ENCODE measurements around the gene KIAA0753.

GRCh38 chr17:6560496-6560895 is 80.0 kb downstream of the KIAA0753 start:
- no peak for TF ChIP-seq CTCF (IDR thresholded peaks at IDR 0.05 in 2 of 3, conservative IDR thresholded peaks at IDR 0.05 in 1 of 3; ENCODE audit: borderline replicate concordance in 1 of 3, insufficient read depth in 1 of 3, low read depth in 2 of 3, low read length in 2 of 3)
- no peak for TF ChIP-seq POLR2A (IDR thresholded peaks at IDR 0.05; ENCODE audit: borderline replicate concordance, extremely low read depth, insufficient read depth, insufficient read length)
- TF ChIP-seq EZH2 (IDR thresholded peaks at IDR 0.05), result no peak
- TF ChIP-seq JUND (IDR thresholded peaks at IDR 0.05), result no peak
- TF ChIP-seq RAD21 (IDR thresholded peaks at IDR 0.05; ENCODE audit: low read depth), result no peak
- TF ChIP-seq REST (IDR thresholded peaks at IDR 0.05; ENCODE audit: low read depth), result no peak
- no peak for TF ChIP-seq SP1 (IDR thresholded peaks at IDR 0.05; ENCODE audit: low read depth)
- TF ChIP-seq ZNF274 (IDR thresholded peaks at IDR 0.05; ENCODE audit: low read depth, low read length), result no peak
- TF ChIP-seq MAX (IDR thresholded peaks at IDR 0.05), result no peak
- TF ChIP-seq EZH2phosphoT487 (IDR thresholded peaks at IDR 0.05; ENCODE audit: borderline replicate concordance), result no peak
- TF ChIP-seq TCF7L2 (IDR thresholded peaks at IDR 0.05; ENCODE audit: borderline replicate concordance, extremely low read depth, insufficient read depth, insufficient read length), result no peak
- no peak for TF ChIP-seq POLR2AphosphoS5 (IDR thresholded peaks at IDR 0.05; ENCODE audit: low read depth, low read length)
